Activated naive CD4-positive, alpha-beta T cell treated with anti-CD3 and anti-CD28 coated beads, Interleukin-2, amount 50 U/mL, for 72 hours (primary cell): ENCODE measurements around the gene LAPTM4A. TPM values are rescaled to one million over a fixed set of nuclear protein-coding genes. Genes with fewer than 3 reads are reported as not detected.

ENCODE experiments used
- ATAC-seq, 2 donors: fragments of 150-1000 bp; cut with Tn5 transposase; 2 replicates each; pipeline ENCODE4 v1.10.0; 2021; ENCODE audit warnings: mild to moderate bottlenecking in 2 of 2, moderate library complexity in 2 of 2
- DNase-seq, 2 donors: peaks; one replicate each; pipeline ENCODE4 v3.0.0; 2021 to 2022; ENCODE audit warnings: low spot score in 2 of 2
- H3K27ac Mint-ChIP-seq, 2 donors: one replicate each; pipeline ENCODE4 v1.8.0; 2022; ENCODE audit warnings: mild to moderate bottlenecking in 2 of 2, mixed read lengths in 2 of 2
- H3K36me3 Mint-ChIP-seq, 2 donors: one replicate each; pipeline ENCODE4 v1.8.0; 2022; ENCODE audit warnings: mixed read lengths in 2 of 2
- H3K9me3 Mint-ChIP-seq, 2 donors: one replicate each; pipeline ENCODE4 v1.8.0; 2022; ENCODE audit warnings: mixed read lengths in 2 of 2
- total RNA-seq, 2 donors: library from RNA; stranded (reverse); gene quantifications; one replicate each; pipeline ENCODE4 v1.2.3, GENCODE V29; 2022

The LAPTM4A gene
- total RNA-seq, 2 donors from 2014 or later, result 20.4 to 26.9 TPM

- no peak for ATAC-seq
- Mint-ChIP-seq H3K9me3 (no peaks in the 10 kb centered on the region), H3K36me3 (peaks cover 0 to 5% of the 10 kb centered on the region in 2 donors), H3K27ac (no peak overlapping the region)
- DNase-seq, result no peak
Observed at GRCh38 chr2:20042531-20042930, 8.9 kb downstream of the LAPTM4A start.

- Mint-ChIP-seq H3K36me3 (peaks cover 0 to 19% of the 10 kb centered on the region in 2 donors), H3K9me3 (no peaks in the 10 kb centered on the region), H3K27ac (no peak overlapping the region)
- ATAC-seq (no peak), DNase-seq (no peak)
Observed at GRCh38 chr2:20040489-20041172, 10.8 kb downstream of the LAPTM4A start.

GRCh38 chr2:20037660-20038059 lies 13.8 kb downstream of the LAPTM4A start:
- Mint-ChIP-seq H3K27ac (no peak overlapping the region), H3K9me3 (no peaks in the 10 kb centered on the region), H3K36me3 (peaks cover 0 to 24% of the 10 kb centered on the region in 2 donors)
- DNase-seq (no peak), ATAC-seq (no peak)

- Mint-ChIP-seq H3K36me3 (peaks cover 4 to 31% of the 10 kb centered on the region in 2 donors), H3K9me3 (no peaks in the 10 kb centered on the region), H3K27ac (peak overlapping the region; percentile 13 to 53)
- ATAC-seq, result no peak
- DNase-seq, result no peak
Observed at GRCh38 chr2:20035955-20036666, 15.3 kb downstream of the LAPTM4A start.

GRCh38 chr2:20034821-20035220 lies 16.6 kb downstream of the LAPTM4A start:
- H3K36me3 Mint-ChIP-seq, result peaks cover 17 to 42% of the 10 kb centered on the region in 2 donors
- DNase-seq, result no peak
- ATAC-seq, result no peak
- H3K9me3 Mint-ChIP-seq, result no peaks in the 10 kb centered on the region
- H3K27ac Mint-ChIP-seq, result no peak overlapping the region

- H3K27ac Mint-ChIP-seq, result no peak overlapping the region
- ATAC-seq, result no peak
- no peaks in the 10 kb centered on the region for H3K9me3 Mint-ChIP-seq
- no peak for DNase-seq
- H3K36me3 Mint-ChIP-seq, result peaks cover 23 to 48% of the 10 kb centered on the region in 2 donors
Observed at GRCh38 chr2:20034218-20034617, 17.2 kb downstream of the LAPTM4A start.

GRCh38 chr2:20033322-20033721 lies 18.1 kb downstream of the LAPTM4A start:
- no peak overlapping the region for H3K27ac Mint-ChIP-seq
- no peaks in the 10 kb centered on the region for H3K9me3 Mint-ChIP-seq
- DNase-seq (no peak), ATAC-seq (no peak)
- H3K36me3 Mint-ChIP-seq, result peaks cover 32 to 57% of the 10 kb centered on the region in 2 donors

GRCh38 chr2:20030224-20030623 lies 21.2 kb downstream of the LAPTM4A start:
- peaks cover 34 to 40% of the 10 kb centered on the region in 2 donors for H3K36me3 Mint-ChIP-seq
- no peaks in the 10 kb centered on the region for H3K9me3 Mint-ChIP-seq
- ATAC-seq (no peak), DNase-seq (no peak)
- H3K27ac Mint-ChIP-seq, result no peak overlapping the region

- ATAC-seq (no peak), DNase-seq (no peak)
- Mint-ChIP-seq H3K27ac (no peak overlapping the region), H3K36me3 (peaks cover 34 to 42% of the 10 kb centered on the region in 2 donors), H3K9me3 (peaks cover 0 to 6% of the 10 kb centered on the region in 2 donors)
Observed at GRCh38 chr2:20027705-20028434, 23.6 kb downstream of the LAPTM4A start.

- H3K9me3 Mint-ChIP-seq, result peaks cover under 1 to 10% of the 10 kb centered on the region in 2 donors
- ATAC-seq (no peak), DNase-seq (no peak)
- H3K36me3 Mint-ChIP-seq, result peaks cover 35 to 46% of the 10 kb centered on the region in 2 donors
- H3K27ac Mint-ChIP-seq, result no peak overlapping the region
Observed at GRCh38 chr2:20027260-20027677, 24.2 kb downstream of the LAPTM4A start.

- ATAC-seq, result no peak
- Mint-ChIP-seq H3K9me3 (peaks cover 15 to 23% of the 10 kb centered on the region in 2 donors), H3K36me3 (peaks cover 37 to 47% of the 10 kb centered on the region in 2 donors), H3K27ac (no peak overlapping the region)
- DNase-seq, result no peak
Observed at GRCh38 chr2:20025065-20025786, 26.2 kb downstream of the LAPTM4A start.

GRCh38 chr2:20023688-20024087 lies 27.7 kb downstream of the LAPTM4A start:
- Mint-ChIP-seq H3K9me3 (peaks cover 23% of the 10 kb centered on the region in 2 donors), H3K27ac (no peak overlapping the region), H3K36me3 (peaks cover 33 to 37% of the 10 kb centered on the region in 2 donors)
- no peak for ATAC-seq
- no peak for DNase-seq

- ATAC-seq (no peak), DNase-seq (no peak)
- peaks cover 27 to 32% of the 10 kb centered on the region in 2 donors for H3K36me3 Mint-ChIP-seq
- no peak overlapping the region for H3K27ac Mint-ChIP-seq
- peaks cover 23% of the 10 kb centered on the region in 2 donors for H3K9me3 Mint-ChIP-seq
Observed at GRCh38 chr2:20021405-20022009, 29.9 kb downstream of the LAPTM4A start.

GRCh38 chr2:20019747-20020146 lies 31.7 kb downstream of the LAPTM4A start:
- H3K9me3 Mint-ChIP-seq, result peaks cover 23% of the 10 kb centered on the region in 2 donors
- DNase-seq (no peak), ATAC-seq (no peak)
- peaks cover 27 to 32% of the 10 kb centered on the region in 2 donors for H3K36me3 Mint-ChIP-seq
- no peak overlapping the region for H3K27ac Mint-ChIP-seq

GRCh38 chr2:20018601-20019152 lies 32.8 kb downstream of the LAPTM4A start:
- no peak for ATAC-seq
- H3K27ac Mint-ChIP-seq, result no peak overlapping the region
- peaks cover 20 to 23% of the 10 kb centered on the region in 2 donors for H3K9me3 Mint-ChIP-seq
- DNase-seq, result no peak
- H3K36me3 Mint-ChIP-seq, result peaks cover 27% of the 10 kb centered on the region in 2 donors

GRCh38 chr2:20016346-20016745 lies 35.1 kb downstream of the LAPTM4A start:
- DNase-seq, result no peak
- Mint-ChIP-seq H3K27ac (no peak overlapping the region), H3K36me3 (peaks cover 12 to 18% of the 10 kb centered on the region in 2 donors), H3K9me3 (peaks cover 6 to 15% of the 10 kb centered on the region in 2 donors)
- ATAC-seq, result no peak
